ENCODE measurements around the gene LRRC27.

GRCh38 chr10:132392184-132392800 is 60.3 kb downstream of the LRRC27 start:
- TF ChIP-seq POLR2A (IDR thresholded peaks at IDR 0.05; ENCODE audit: low read length), result no peak
- TF ChIP-seq GATA1 (IDR thresholded peaks at IDR 0.05; ENCODE audit: low read depth, low read length), result no peak

Data from erythroblast (primary cell).